Measurements from ENCODE around the gene ZNF385D.

- TF ChIP-seq CTCF (conservative IDR thresholded peaks at IDR 0.05; ENCODE audit: low read depth, low read length) (no peak), EZH2 (IDR thresholded peaks at IDR 0.05; ENCODE audit: borderline replicate concordance, low read depth, low read length, poor library complexity, severe bottlenecking) (no peak)
These were observed 132.3 kb downstream of the ZNF385D start for GRCh38 chr3:21618695-21619094.
